ENCODE results near the gene ARSG. TPM values are rescaled to one million over a fixed set of nuclear protein-coding genes. Genes with fewer than 3 reads are reported as not detected.
"Not testable (repeated sequence)": the region's sequence is repeated elsewhere in the genome, so short reads cannot be mapped to it uniquely, and the experiment has no call there.

The ARSG gene
- total and polyA plus RNA-seq, 2 donors (not counting 1 experiment from before 2014, with no cell fraction given): 5.5 to 18.4 TPM

GRCh38 chr17:68306819-68307218, 15.5 kb downstream of the ARSG start:
- no peak overlapping the region for H2AFZ ChIP-seq (ENCODE audit: insufficient read depth, low read depth, low read length, poor library complexity, severe bottlenecking)
- ATAC-seq (ENCODE audit: low read depth): no peak
- DNase-seq: no peak
- H4K20me1 ChIP-seq (ENCODE audit: control insufficient read depth, insufficient read depth, low read length, poor library complexity, severe bottlenecking): no peaks in the 10 kb centered on the region
- Mint-ChIP-seq H3K4me3 (no peak overlapping the region), H3K4me1 (no peaks in the 10 kb centered on the region), H3K27me3 (no peaks in the 10 kb centered on the region), H3K9me3 (ENCODE audit: insufficient read depth) (no peaks in the 10 kb centered on the region), H3K27ac (no peak overlapping the region)
- CTCF ChIA-PET: no interaction called here
- H3K4me2 ChIP-seq (replicated peaks; ENCODE audit: low read depth, low read length, poor library complexity, severe bottlenecking): no peak overlapping the region
- no peaks in the 10 kb centered on the region for H3K27me3 ChIP-seq (replicated peaks in 1 of 4; ENCODE audit: control extremely low read depth in 1 of 4, control insufficient read depth in 3 of 4, insufficient read depth in 4 of 4, low read length in 3 of 4)
- TF ChIP-seq EZH2 (IDR thresholded peaks at IDR 0.05; ENCODE audit: borderline replicate concordance, insufficient read depth, low read depth, low read length, poor library complexity, severe bottlenecking): no peak
- TF ChIP-seq CTCF (IDR thresholded peaks at IDR 0.05): no peak
- WGBS (ENCODE audit: insufficient coverage): 66% methylated on average over 5 of the region's 6 CpGs
- no peaks in the 10 kb centered on the region for H3K9me3 ChIP-seq (ENCODE audit: control extremely low read depth in 1 of 3, control insufficient read depth in 2 of 3, insufficient read depth in 1 of 3, low read length in 2 of 3)
- intact Hi-C loops (cut with micrococcal nuclease): no loop called here
- H3K27ac ChIP-seq (ENCODE audit: low read length in 2 of 2): no peak overlapping the region
- H3K9ac ChIP-seq (ENCODE audit: low read length): no peak overlapping the region
- POLR2A ChIA-PET: no interaction called here
- no peaks in the 10 kb centered on the region for H3K79me2 ChIP-seq (ENCODE audit: control insufficient read depth, insufficient read depth, low read length)
- H3K36me3 ChIP-seq (replicated peaks in 1 of 2; ENCODE audit: control extremely low read depth in 1 of 2, control insufficient read depth in 1 of 2, extremely low read depth in 1 of 2, insufficient read depth in 2 of 2, low read length in 1 of 2): peaks cover 0 to 2% of the 10 kb centered on the region in 2 experiments
- no peak overlapping the region for H3K4me3 ChIP-seq (ENCODE audit: control extremely low read depth in 1 of 5, extremely low read depth in 1 of 5, insufficient read depth in 1 of 5, low read depth in 2 of 5, low read length in 4 of 5)
- H3K4me1 ChIP-seq (ENCODE audit: control insufficient read depth in 2 of 2, insufficient read depth in 2 of 2, low read length in 2 of 2): no peaks in the 10 kb centered on the region

- intact Hi-C loops (cut with micrococcal nuclease): no loop called here
- no peak overlapping the region for H2AFZ ChIP-seq (ENCODE audit: insufficient read depth, low read depth, low read length, poor library complexity, severe bottlenecking)
- CTCF ChIA-PET: no interaction called here
- H3K4me3 ChIP-seq (ENCODE audit: control extremely low read depth in 1 of 5, extremely low read depth in 1 of 5, insufficient read depth in 1 of 5, low read depth in 2 of 5, low read length in 4 of 5): no peak overlapping the region
- DNase-seq (no peak), ATAC-seq (ENCODE audit: low read depth) (no peak)
- no peaks in the 10 kb centered on the region for H4K20me1 ChIP-seq (ENCODE audit: control insufficient read depth, insufficient read depth, low read length, poor library complexity, severe bottlenecking)
- Mint-ChIP-seq H3K27me3 (no peaks in the 10 kb centered on the region), H3K4me3 (no peak overlapping the region), H3K9me3 (ENCODE audit: insufficient read depth) (no peaks in the 10 kb centered on the region), H3K4me1 (no peaks in the 10 kb centered on the region), H3K27ac (no peak overlapping the region)
- POLR2A ChIA-PET: no interaction called here
- H3K9ac ChIP-seq (ENCODE audit: low read length): no peak overlapping the region
- no peaks in the 10 kb centered on the region for H3K9me3 ChIP-seq (ENCODE audit: control extremely low read depth in 1 of 3, control insufficient read depth in 2 of 3, insufficient read depth in 1 of 3, low read length in 2 of 3)
- 100% methylated on average over 3 of the region's 8 CpGs for WGBS (ENCODE audit: insufficient coverage)
- H3K36me3 ChIP-seq (replicated peaks in 1 of 2; ENCODE audit: control extremely low read depth in 1 of 2, control insufficient read depth in 1 of 2, extremely low read depth in 1 of 2, insufficient read depth in 2 of 2, low read length in 1 of 2): peaks cover 0 to 2% of the 10 kb centered on the region in 2 experiments
- TF ChIP-seq CTCF (IDR thresholded peaks at IDR 0.05): no peak
- no peak for TF ChIP-seq EZH2 (IDR thresholded peaks at IDR 0.05; ENCODE audit: borderline replicate concordance, insufficient read depth, low read depth, low read length, poor library complexity, severe bottlenecking)
- no peaks in the 10 kb centered on the region for H3K27me3 ChIP-seq (replicated peaks in 1 of 4; ENCODE audit: control extremely low read depth in 1 of 4, control insufficient read depth in 3 of 4, insufficient read depth in 4 of 4, low read length in 3 of 4)
- H3K27ac ChIP-seq (ENCODE audit: low read length in 2 of 2): no peak overlapping the region
- H3K79me2 ChIP-seq (ENCODE audit: control insufficient read depth, insufficient read depth, low read length): no peaks in the 10 kb centered on the region
- H3K4me1 ChIP-seq (ENCODE audit: control insufficient read depth in 2 of 2, insufficient read depth in 2 of 2, low read length in 2 of 2): peaks cover 0 to 3% of the 10 kb centered on the region in 2 donors
- H3K4me2 ChIP-seq (replicated peaks; ENCODE audit: low read depth, low read length, poor library complexity, severe bottlenecking): no peak overlapping the region
Observed at GRCh38 chr17:68307443-68307842, 16.1 kb downstream of the ARSG start.

- H3K27me3 Mint-ChIP-seq, POLR2A ChIA-PET: not testable (repeated sequence)
Observed at GRCh38 chr17:68308486-68308885, 17.2 kb downstream of the ARSG start.

More at GRCh38 chr17:68308486-68308885, 17.2 kb downstream of the ARSG start:
- H3K9me3 Mint-ChIP-seq (ENCODE audit: insufficient read depth); H3K27me3 ChIP-seq (replicated peaks in 1 of 4; ENCODE audit: control extremely low read depth in 1 of 4, control insufficient read depth in 3 of 4, insufficient read depth in 4 of 4, low read length in 3 of 4); DNase-seq; H3K4me3 Mint-ChIP-seq; ATAC-seq (ENCODE audit: low read depth); H3K4me2 ChIP-seq (replicated peaks; ENCODE audit: low read depth, low read length, poor library complexity, severe bottlenecking); H2AFZ ChIP-seq (ENCODE audit: insufficient read depth, low read depth, low read length, poor library complexity, severe bottlenecking); CTCF ChIA-PET; H3K79me2 ChIP-seq (ENCODE audit: control insufficient read depth, insufficient read depth, low read length); H3K4me1 Mint-ChIP-seq; H3K4me3 ChIP-seq (ENCODE audit: control extremely low read depth in 1 of 5, extremely low read depth in 1 of 5, insufficient read depth in 1 of 5, low read depth in 2 of 5, low read length in 4 of 5); H3K9ac ChIP-seq (ENCODE audit: low read length); H3K9me3 ChIP-seq (ENCODE audit: control extremely low read depth in 1 of 3, control insufficient read depth in 2 of 3, insufficient read depth in 1 of 3, low read length in 2 of 3); H3K27ac ChIP-seq (ENCODE audit: low read length in 2 of 2); H3K27ac Mint-ChIP-seq; H4K20me1 ChIP-seq (ENCODE audit: control insufficient read depth, insufficient read depth, low read length, poor library complexity, severe bottlenecking); H3K4me1 ChIP-seq (ENCODE audit: control insufficient read depth in 2 of 2, insufficient read depth in 2 of 2, low read length in 2 of 2); H3K36me3 ChIP-seq (replicated peaks in 1 of 2; ENCODE audit: control extremely low read depth in 1 of 2, control insufficient read depth in 1 of 2, extremely low read depth in 1 of 2, insufficient read depth in 2 of 2, low read length in 1 of 2); intact Hi-C loops (cut with micrococcal nuclease): not testable (repeated sequence)
- 100% methylated on average over 3 of the region's 7 CpGs for WGBS (ENCODE audit: insufficient coverage)

Data from B cell (primary cell).